ENCODE results near the gene BANF1. TPM values are rescaled to one million over a fixed set of nuclear protein-coding genes. Genes with fewer than 3 reads are reported as not detected.

The BANF1 gene
- total and polyA plus RNA-seq, 4 donors = 10.7 to 100.0 (median 47.0) TPM

GRCh38 chr11:65972116-65972515, 30.2 kb upstream of the BANF1 start:
- Histone ChIP-seq H3K9me3 (ENCODE audit: control insufficient read depth in 4 of 4, low read length in 3 of 4) (no peaks in the 10 kb centered on the region), H3K9ac (ENCODE audit: low read depth in 1 of 2, low read length in 2 of 2) (no peak overlapping the region), H3K4me3 (ENCODE audit: low read depth in 1 of 3, low read length in 3 of 3) (no peak overlapping the region), H3K27me3 (ENCODE audit: control insufficient read depth in 4 of 4, insufficient read depth in 4 of 4, low read length in 3 of 4) (no peaks in the 10 kb centered on the region), H3K27ac (ENCODE audit: low read depth in 1 of 2, low read length in 2 of 2) (no peak overlapping the region), H3K36me3 (ENCODE audit: control insufficient read depth in 4 of 4, insufficient read depth in 3 of 4, low read depth in 1 of 4, low read length in 3 of 4) (peaks cover 10 to 50% (median 24%) of the 10 kb centered on the region in 4 donors), H3K4me1 (ENCODE audit: control insufficient read depth in 4 of 4, insufficient read depth in 4 of 4, low read length in 3 of 4) (no peaks in the 10 kb centered on the region)
- TF ChIP-seq HNF4A (conservative IDR thresholded peaks at IDR 0.05) = no peak
- TF ChIP-seq YY1 (IDR thresholded peaks at IDR 0.05) = no peak
- TF ChIP-seq JUND (IDR thresholded peaks at IDR 0.05) = no peak
- TF ChIP-seq RAD21 (IDR thresholded peaks at IDR 0.05) = no peak
- no peak for TF ChIP-seq FOXA1 (IDR thresholded peaks at IDR 0.05)
- no peak for TF ChIP-seq ZBTB33 (IDR thresholded peaks at IDR 0.05)
- no peak for TF ChIP-seq CTCF (IDR thresholded peaks at IDR 0.05; ENCODE audit: low read depth, low read length, missing input control)
- no peak for TF ChIP-seq EGR1 (IDR thresholded peaks at IDR 0.05; ENCODE audit: low read depth in 2 of 2)
- no peak for TF ChIP-seq ATF3 (IDR thresholded peaks at IDR 0.05)
- TF ChIP-seq REST (IDR thresholded peaks at IDR 0.05) = no peak
- TF ChIP-seq FOXA2 (IDR thresholded peaks at IDR 0.05) = no peak
- no peak for TF ChIP-seq TAF1 (conservative IDR thresholded peaks at IDR 0.05)
- TF ChIP-seq MAX (IDR thresholded peaks at IDR 0.05) = no peak
- no peak for TF ChIP-seq HNF4G (IDR thresholded peaks at IDR 0.05)
- TF ChIP-seq RXRA (IDR thresholded peaks at IDR 0.05) = no peak
- no peak for TF ChIP-seq SP1 (IDR thresholded peaks at IDR 0.05)
- no peak for TF ChIP-seq GABPA (IDR thresholded peaks at IDR 0.05 in 1 of 2, conservative IDR thresholded peaks at IDR 0.05 in 1 of 2)
- no peak for TF ChIP-seq NR2F2 (IDR thresholded peaks at IDR 0.05)
- WGBS = 98% methylated on average over 8 of the region's 8 CpGs
- no peak for DNase-seq (ENCODE audit: low spot score)
